ENCODE data around the gene NAT8L. TPM values are rescaled to one million over a fixed set of nuclear protein-coding genes. Genes with fewer than 3 reads are reported as not detected.

Gene NAT8L
- total RNA-seq, 1 donor from 2014 or later, result 0.64 TPM

DNA sequence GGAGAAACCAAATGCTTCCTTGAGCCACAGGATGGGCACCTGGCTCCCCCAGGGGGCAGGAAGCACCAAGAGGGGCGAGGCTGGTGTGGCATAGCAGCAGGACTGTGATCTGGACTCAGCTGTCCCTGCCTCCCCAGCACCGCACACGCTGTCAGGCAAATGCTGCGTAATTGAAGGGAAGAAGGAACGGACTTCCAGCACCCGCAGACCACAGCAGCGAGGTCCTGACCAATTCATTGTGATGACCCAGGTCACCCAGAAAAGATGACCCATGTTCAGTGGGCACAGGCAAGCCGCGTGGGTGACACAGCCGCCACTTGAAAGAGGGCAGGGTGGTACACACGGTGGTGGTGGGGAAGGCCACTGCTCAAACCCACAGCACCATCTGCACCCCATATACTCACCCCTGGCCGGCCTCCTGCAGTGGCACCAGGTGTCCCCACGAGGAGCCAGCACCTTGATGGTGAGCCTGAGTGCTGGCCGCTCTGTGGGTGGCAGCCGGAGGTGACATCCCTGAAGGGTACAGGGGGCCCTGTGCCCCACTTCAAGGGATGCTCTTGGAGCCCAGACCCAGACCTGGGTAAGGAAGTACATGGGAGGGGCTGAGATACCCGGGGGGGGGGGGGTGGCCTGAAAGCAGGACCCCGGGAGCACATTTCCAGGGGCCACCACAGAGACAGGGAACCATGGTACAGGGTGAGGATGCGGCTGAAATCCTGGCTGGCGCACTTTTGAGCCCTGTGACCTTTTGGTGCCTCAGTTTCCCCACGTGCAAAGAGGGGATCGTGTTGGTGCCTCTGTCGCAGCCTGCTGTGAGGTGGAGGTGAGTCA lies 11.5 kb downstream of the NAT8L start:
- Mint-ChIP-seq H3K36me3 (ENCODE audit: unreplicated experiment) (no peaks in the 10 kb centered on the region), H3K9me3 (ENCODE audit: unreplicated experiment) (no peaks in the 10 kb centered on the region), H3K27me3 (ENCODE audit: unreplicated experiment) (no peaks in the 10 kb centered on the region), H3K4me1 (ENCODE audit: unreplicated experiment) (peaks cover 8% of the 10 kb centered on the region), H3K4me3 (ENCODE audit: unreplicated experiment) (no peak overlapping the region), H3K27ac (ENCODE audit: unreplicated experiment) (no peak overlapping the region)
- DNase-seq (ENCODE audit: extremely low spot score, unreplicated experiment), result no peak
- TF ChIP-seq, protein P1, sequence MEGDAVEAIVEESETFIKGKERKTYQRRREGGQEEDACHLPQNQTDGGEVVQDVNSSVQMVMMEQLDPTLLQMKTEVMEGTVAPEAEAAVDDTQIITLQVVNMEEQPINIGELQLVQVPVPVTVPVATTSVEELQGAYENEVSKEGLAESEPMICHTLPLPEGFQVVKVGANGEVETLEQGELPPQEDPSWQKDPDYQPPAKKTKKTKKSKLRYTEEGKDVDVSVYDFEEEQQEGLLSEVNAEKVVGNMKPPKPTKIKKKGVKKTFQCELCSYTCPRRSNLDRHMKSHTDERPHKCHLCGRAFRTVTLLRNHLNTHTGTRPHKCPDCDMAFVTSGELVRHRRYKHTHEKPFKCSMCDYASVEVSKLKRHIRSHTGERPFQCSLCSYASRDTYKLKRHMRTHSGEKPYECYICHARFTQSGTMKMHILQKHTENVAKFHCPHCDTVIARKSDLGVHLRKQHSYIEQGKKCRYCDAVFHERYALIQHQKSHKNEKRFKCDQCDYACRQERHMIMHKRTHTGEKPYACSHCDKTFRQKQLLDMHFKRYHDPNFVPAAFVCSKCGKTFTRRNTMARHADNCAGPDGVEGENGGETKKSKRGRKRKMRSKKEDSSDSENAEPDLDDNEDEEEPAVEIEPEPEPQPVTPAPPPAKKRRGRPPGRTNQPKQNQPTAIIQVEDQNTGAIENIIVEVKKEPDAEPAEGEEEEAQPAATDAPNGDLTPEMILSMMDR (IDR thresholded peaks at IDR 0.05), result no peak

DNA sequence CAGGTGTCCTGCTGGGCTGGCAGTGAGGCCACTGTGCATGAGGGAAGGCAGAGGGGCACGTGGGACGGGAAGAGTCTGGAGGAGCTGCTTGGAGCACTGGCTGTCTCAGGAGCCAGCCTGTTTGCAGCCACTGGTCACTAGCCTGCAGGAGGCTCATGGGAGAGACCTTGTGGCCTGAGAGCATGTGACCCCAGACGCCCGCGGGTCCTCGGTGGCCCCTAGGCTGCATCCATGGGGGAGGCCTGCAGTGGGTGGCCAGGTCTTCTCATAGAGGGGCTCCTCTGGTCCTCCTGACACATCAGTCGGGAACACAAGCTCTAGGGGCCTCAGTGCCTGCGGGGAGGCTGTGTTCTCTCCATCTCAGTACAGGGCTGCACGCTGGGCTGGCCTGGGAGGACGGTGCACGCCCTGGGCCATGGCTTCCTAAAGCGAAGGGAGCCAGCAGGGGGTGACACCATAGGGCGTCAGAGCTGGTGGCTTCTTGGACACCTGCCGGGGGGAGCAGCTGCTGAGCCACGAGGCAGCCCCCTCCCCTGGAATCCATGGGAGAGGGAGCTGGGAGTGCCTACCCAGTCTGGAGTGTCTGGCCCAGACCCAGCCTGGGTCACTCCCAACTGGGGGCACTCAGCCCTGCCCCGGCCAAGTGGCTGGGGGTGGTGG lies 12.3 kb downstream of the NAT8L start:
- Mint-ChIP-seq H3K9me3 (ENCODE audit: unreplicated experiment) (no peaks in the 10 kb centered on the region), H3K27me3 (ENCODE audit: unreplicated experiment) (no peaks in the 10 kb centered on the region), H3K4me1 (ENCODE audit: unreplicated experiment) (peaks cover 8% of the 10 kb centered on the region), H3K27ac (ENCODE audit: unreplicated experiment) (no peak overlapping the region), H3K36me3 (ENCODE audit: unreplicated experiment) (no peaks in the 10 kb centered on the region), H3K4me3 (ENCODE audit: unreplicated experiment) (no peak overlapping the region)
- TF ChIP-seq, protein P1 (IDR thresholded peaks at IDR 0.05), result no peak
- no peak for DNase-seq (ENCODE audit: extremely low spot score, unreplicated experiment)

DNA sequence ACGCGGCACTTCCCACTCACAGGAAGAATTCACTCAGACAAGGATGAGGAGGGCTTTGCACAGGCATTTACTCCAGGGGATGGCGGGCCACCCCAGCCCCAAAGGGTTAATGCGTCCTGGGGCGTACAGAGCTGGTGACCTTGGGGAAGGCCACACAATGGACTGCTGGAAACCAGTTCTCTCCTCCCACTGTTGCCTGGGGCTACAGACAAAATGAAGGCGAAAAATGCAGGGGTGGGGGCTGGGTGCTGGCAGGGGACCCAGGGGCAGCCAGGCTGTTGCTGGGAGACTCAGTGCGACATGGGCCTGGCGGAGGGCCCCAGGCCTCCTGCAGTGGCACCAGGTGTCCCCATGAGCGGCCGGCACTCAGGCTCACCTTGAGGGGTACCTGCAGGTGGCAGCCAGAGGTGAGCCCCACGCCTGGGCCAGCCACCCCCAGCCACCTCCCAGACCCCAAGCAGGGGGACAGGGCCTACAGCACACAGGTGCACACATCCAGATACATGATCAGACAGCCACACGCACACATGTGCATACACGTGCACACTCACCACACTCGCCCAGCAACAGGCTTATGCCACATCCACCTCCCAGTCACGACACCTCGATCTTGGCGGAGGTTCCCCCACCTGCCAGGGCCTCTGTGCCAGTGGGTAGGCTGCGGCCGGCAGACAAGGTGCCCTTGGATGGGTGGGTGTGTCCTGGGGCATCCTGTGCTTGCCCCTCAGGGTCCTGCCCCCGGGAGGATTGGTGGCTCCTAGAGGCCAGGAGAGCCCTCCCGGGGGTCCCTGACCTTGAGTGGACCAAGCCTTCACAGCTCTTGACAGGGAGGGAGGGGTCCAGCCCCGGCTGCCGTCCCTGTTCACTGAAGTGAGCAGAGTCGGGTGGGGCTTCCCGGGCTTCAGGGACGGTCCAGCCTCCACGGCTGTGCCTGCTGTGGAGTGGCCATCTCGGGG lies 13.1 kb downstream of the NAT8L start:
- no peak overlapping the region for H3K27ac Mint-ChIP-seq (ENCODE audit: unreplicated experiment)
- H3K4me1 Mint-ChIP-seq (ENCODE audit: unreplicated experiment), result peaks cover 8% of the 10 kb centered on the region
- TF ChIP-seq, protein P1 (IDR thresholded peaks at IDR 0.05), result no peak
- no peaks in the 10 kb centered on the region for H3K9me3 Mint-ChIP-seq (ENCODE audit: unreplicated experiment)
- no peaks in the 10 kb centered on the region for H3K36me3 Mint-ChIP-seq (ENCODE audit: unreplicated experiment)
- H3K27me3 Mint-ChIP-seq (ENCODE audit: unreplicated experiment), result no peaks in the 10 kb centered on the region
- H3K4me3 Mint-ChIP-seq (ENCODE audit: unreplicated experiment), result no peak overlapping the region
- no peak for DNase-seq (ENCODE audit: extremely low spot score, unreplicated experiment)

DNA sequence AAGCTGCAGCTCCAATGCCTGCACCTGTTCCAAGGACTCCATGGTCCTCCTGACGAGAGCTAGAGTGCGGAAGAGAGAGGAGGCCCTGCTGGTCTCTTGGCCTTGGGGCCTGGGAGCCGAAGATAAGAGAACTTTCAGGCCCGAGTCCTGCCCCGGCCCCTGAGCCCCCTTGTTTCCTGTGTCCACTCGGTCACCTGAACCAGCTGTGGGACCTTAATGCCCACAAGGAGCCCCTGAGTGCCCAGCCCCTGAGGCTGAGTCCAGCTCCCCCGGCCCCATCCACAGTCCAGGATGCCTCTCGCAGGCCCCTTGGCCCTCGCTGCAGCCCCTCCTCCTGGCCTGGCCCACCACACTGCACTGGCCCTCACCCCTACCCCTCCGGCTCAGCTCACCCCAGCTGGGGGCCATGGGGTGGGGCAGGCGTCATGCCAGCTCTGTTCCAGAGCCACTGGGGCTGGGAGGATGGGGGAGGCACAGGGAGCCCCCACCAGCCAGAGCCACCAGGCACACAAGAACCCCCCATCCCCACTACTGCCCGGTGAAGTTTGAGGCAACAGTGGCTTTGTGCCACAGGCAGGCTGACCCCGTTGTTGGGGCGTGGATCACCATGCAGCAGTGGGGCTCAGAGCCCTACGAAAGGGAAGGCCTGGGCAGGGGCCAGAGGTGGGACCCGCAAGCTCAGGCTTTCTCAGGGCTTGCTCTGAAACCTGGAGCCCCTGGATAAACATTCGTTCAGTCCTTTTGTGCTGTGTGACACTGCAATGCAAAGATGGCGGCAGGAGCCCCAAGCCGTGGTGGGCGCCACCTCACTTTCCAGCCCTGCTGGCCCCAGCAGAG lies 14.1 kb downstream of the NAT8L start:
- TF ChIP-seq, protein P1 (IDR thresholded peaks at IDR 0.05), result no peak
- no peaks in the 10 kb centered on the region for H3K9me3 Mint-ChIP-seq (ENCODE audit: unreplicated experiment)
- no peak overlapping the region for H3K27ac Mint-ChIP-seq (ENCODE audit: unreplicated experiment)
- no peaks in the 10 kb centered on the region for H3K36me3 Mint-ChIP-seq (ENCODE audit: unreplicated experiment)
- DNase-seq (ENCODE audit: extremely low spot score, unreplicated experiment), result no peak
- H3K4me1 Mint-ChIP-seq (ENCODE audit: unreplicated experiment), result peaks cover 8% of the 10 kb centered on the region
- no peak overlapping the region for H3K4me3 Mint-ChIP-seq (ENCODE audit: unreplicated experiment)
- no peaks in the 10 kb centered on the region for H3K27me3 Mint-ChIP-seq (ENCODE audit: unreplicated experiment)

Data from osteocyte (in vitro differentiated cells).